NCI-H2107 treated with DMSO at 0.1 percent for 48 hours (cell line): Measurements from ENCODE around the gene SLC16A4.
"Not testable (repeated sequence)": the region's sequence is repeated elsewhere in the genome, so short reads cannot be mapped to it uniquely, and the experiment has no call there.

Experiments used
- DNase-seq: peaks from one replicate; lab custom pipeline; 2025; ENCODE audit not compliant: unreplicated experiment; lab: John Stamatoyannopoulos, UW

Gene SLC16A4

DNA sequence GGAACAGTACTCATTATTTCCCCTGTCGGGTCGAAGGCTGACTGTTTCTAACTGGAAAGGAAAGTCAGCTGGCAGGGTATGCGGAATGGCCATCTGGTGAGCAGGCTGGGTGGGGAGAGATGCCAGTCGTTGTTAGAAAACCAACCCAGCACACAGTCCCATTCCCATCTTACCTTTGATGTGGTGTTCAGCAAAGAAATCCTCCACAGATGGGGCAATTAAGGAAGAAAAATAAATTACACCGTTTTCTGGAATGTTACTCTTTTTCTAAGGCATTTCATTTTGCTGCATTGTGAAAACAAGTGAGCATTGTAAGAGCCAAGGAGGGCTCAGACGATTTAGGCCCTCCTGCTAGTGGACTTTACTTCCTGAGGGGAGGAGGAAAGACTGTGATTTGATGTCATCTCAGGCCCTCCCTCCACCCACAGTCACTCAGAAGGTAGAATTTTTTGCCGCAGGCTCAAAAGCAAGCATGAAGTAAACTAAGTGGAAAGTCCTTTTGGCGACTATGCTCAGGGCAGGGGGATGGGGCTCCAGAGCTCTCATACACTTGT, at the start of gene SLC16A4:
Gene SLC16A4, minus strand, starts transcription at position 335 of the 554 bp plus-strand sequence. CDS start 1,703 bp downstream, outside the sequence.
- no peak for DNase-seq

DNA sequence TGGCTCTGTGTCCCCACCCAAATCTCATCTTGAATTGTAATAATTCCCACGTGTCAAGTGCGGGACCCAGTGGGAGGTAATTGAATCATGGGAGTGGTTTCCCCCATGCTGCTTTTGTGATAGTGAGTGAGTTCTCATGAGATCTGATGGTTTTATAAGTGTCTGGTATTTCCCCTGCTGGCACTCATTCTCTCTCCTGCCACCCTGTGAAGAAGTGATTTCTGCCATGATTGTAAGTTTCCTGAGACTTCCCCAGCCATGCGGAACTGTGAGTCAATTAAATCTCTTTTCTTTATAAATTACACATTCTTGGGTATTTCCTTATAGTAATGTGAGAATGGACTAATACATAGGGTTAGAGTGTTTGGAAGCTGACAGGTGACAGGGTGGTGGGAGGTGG, 49.0 kb upstream of the SLC16A4 start:
- not testable (repeated sequence) for DNase-seq

DNA sequence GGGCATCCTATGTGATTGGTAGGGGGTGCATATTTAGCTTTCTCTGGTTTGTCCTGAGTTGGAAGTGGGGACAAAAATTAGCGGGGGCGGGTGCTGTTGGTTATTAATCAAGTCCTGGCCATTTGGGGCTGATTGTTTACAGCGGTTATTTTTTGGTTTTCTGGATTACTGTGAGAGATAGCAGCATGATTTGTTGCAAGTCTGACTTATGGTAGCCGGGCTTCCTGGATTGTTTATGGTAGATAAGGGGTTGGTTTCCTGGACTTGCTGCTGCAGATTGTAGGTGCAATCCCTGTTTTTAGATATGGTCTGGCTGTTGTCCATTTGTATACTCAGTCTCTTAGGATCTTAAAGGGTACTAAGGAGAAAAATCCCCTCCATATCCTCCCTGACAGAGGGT, 48.1 kb upstream of the SLC16A4 start:
- DNase-seq, result no peak

DNA sequence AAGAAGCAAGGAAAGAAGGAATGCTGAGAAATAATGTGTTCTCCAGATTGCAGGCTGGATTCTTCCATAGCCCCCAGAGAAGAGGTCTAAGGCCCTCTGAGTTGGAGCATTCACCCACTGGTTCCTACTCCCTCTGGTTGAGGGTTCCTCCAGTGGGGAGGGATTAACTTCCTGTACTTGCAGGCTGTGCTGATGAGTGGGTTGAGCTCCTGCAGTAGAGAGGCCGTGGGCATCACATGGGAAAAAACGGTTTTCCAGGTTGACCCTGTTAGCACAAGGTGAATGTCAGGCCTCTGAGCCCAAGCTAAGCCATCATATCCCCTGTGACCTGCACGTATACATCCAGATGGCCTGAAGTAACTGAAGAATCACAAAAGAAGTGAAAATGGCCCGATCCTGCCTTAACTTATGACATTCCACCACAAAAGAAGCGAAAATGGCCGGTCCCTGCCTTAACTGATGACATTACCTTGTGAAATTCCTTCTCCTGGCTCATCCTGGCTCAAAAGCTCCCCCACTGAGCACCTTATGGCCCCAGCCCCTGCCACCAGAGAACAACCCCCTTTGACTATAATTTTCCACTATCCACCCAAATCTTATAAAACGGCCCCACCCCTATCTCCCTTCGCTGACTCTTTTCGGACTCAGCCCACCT, 46.9 kb upstream of the SLC16A4 start:
- not testable (repeated sequence) for DNase-seq

DNA sequence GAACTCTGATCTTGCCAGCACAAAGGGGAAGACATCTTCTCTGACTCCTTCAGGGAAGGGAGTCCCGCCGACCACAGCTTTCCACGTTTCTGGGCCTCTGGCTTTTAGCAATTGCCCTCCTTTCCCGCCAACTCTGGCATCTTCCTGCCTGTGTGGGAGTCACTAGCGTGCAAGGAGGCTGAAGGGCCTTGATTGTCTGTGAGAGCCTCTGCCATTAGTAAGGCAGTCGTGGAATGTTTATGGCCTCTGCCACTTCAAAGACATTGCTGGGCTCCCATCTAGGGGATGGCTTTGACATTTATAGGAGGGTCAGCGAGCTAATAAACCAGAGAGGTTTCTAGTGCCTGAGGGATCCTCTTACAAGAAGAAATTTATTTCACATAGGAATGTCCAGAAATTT, 45.8 kb upstream of the SLC16A4 start:
- no peak for DNase-seq

DNA sequence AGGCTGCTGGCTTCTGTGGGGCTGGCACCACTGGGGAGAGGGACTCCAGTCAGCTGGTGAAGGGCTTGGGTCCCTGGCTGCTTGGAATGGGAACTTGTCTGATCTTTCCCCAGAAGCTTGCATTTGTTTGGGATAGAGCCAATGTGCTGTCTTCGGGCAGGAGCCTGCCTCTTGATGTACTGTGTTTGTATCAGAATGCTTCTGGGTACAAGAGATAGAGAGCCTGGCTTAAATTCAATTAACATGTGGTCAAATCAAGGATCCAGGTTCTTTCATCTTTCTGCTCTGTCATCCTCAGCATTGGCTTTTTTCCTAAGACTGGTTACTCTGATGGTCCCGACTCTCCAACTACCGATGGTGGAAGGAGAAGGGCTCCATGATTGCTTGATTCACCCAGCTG, 44.1 kb upstream of the SLC16A4 start:
- DNase-seq, result no peak

DNA sequence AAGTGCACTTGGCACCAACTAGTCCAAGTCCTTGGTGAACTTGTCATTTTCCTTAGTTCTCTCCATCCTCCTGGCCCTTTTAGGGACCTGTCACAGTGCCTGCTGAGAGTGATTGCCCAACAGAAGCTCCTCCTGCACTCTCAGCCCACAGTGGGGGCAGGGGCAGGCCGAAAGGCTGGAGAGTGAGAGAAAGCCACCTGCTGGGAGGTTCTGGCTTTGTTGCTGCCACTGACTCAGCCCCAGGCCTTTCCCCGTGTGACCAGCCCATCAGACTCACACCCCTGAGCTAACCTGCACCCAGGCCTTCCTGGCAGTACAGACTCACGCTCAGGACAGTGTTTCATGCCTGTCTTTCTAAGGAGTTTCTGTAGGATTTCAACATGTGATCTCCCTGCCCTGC, 43.0 kb upstream of the SLC16A4 start:
- no peak for DNase-seq

DNA sequence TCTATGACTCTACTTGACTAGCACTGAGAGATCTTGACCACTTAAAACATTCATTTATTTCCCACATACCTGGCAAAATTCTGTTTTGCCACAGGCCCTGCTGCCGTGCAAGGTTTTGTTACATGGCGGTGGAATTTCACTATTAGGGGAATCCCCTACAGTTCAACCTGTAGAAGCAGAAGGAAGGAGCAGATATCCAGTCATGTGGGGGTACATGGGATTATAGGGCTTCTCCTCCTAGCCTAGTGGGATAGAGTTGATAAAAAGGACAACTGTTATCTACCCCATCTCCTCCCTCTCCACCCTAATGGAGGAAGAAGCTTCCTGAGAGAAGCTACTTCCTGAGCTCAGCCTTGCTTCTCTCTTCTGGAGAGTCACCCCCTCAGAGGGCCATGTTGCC, 42.4 kb upstream of the SLC16A4 start:
- no peak for DNase-seq

DNA sequence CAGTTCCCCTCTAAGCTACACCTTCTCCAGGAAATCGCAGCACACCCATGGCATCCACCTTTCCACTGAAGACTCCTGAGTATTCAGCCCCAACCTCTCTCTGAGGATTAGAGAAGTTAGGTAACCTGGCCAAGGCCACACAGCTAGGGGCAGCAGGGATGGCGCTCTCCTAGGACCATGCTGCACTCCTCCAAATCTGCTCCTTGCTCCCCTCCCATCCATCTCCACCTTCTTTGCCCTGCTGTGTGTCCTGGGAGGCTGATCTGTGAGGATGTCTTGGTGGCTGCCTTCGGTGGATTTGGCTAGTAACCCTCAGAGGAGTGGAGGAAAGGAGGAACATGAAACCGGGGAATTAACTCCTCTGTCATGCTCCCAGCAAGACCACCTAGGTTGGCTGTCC, 40.1 kb upstream of the SLC16A4 start:
- no peak for DNase-seq

DNA sequence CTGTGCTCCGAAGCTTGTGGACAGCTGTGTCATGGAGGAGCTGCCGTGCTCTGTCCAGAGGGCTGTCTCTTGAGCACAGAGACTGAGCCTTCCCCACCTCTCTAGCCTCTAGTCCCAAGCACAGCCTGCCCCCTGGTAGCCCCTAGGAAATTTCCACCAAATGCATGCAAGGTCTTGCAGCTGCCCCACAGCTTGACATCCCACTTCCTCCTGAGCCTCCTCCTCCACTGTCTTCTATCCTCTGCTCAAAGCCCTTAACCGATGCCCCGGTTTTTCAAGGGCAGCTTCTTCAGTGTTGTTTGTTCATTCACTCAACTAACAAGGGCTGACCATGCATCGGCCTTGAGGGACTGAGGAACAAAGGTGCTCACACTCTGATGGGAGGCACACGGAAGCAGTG, 39.5 kb upstream of the SLC16A4 start:
- no peak for DNase-seq

DNA sequence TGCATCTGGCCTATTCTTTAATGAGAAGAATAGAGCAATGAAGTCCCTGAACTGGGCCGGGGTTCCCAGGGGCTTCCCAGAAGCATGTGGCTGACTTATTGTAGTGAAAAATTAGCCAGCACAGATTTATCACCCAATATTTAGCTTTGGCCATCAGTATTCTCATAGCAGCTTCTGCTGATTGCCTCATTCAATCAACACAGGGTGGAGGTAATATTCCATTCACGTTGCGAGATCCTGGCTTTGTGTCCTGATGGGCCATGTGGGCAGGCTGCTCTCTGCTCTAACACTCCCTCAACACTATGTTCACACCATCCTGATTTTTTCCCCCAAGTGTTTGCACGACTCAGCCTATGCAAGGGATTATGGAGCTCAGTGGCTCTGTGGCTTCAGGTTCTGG, 38.1 kb upstream of the SLC16A4 start:
- no peak for DNase-seq

DNA sequence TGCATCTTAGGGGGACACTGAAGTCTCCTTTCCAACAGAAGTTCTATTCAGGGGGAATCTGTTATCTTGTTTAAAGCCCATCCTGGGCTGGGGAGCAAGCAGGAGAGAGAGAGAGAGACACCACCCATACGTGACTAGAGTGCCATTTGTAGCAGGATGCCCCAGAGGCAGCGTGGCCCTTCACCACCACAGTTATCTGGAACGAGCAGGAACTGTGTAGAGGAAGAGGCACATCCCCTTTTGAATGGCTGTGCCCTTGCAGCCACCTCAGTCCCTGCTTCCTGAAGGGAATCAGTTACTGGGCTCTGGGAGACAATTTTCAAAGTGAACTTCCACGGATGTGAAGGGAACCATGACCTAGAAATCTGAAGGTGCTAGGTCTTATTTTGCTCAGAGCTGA, 36.0 kb upstream of the SLC16A4 start:
- no peak for DNase-seq

DNA sequence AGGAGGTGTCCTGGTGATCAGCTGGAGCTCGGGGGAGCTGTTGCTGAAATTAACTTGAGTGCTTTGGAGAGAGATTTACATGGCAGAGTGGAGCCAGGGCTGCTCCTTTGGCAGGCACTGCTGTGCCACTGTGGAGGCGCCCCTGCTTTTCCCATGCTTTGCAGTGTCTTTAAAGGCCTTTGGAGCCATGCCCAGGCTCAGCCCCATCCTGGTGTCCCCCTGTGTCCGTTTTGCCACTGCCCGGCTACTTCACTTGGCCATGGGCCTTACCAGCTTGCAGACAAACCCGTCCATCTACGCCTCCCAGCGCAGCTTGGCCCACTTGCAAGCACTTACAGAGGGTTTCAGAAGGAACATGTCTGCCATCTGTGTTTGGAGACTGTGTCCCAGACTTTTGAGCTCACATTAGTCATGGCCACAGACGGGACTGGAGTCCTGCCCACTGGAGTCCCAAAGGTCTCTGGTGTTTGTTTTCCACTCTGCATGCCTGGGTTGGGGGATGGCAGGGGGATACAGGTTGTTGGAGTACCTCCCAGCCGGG, 34.9 kb upstream of the SLC16A4 start:
- DNase-seq, result no peak

DNA sequence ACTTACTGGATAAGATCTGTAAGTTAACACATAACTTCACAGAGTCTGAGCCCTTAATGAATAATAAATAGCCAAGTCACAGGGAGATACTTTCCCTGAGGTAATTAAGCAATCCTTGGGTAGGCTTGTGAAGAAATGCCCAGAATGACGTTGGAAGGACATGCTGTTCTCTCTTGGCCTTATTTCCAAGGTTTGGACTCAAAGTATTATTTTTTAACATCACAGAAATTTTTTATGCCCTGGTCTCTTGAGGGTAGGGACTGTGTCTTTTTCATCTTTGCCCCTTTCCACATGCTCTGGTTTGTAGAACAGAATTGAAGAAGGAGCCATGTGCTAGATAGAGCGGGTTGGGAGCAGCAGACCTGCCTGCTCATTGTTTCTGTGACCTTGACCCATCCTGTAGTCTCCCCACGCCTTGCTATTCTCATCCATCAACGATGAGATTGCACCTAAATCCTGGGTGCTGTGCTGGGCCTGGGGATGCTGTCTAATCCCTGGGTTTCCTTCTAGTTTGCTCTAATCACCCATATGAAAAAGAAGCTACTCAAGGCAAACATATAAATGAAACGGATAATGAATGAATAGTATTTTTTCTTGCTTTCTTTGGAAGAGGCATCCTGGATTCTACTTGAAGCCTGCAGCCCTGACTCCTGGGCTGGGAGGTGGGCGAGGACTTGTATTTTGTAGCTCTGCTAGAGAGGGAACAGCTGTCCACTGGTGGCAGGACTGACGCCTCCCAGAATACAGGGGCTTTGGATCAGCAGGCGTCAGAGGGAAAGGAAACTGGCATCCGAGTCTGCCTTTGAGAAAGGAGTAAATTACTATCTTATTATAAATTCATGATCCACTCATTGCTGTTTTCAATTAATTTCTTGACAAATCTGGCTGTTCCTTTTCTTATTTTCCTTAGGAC, 34.1 kb upstream of the SLC16A4 start:
- no peak for DNase-seq

DNA sequence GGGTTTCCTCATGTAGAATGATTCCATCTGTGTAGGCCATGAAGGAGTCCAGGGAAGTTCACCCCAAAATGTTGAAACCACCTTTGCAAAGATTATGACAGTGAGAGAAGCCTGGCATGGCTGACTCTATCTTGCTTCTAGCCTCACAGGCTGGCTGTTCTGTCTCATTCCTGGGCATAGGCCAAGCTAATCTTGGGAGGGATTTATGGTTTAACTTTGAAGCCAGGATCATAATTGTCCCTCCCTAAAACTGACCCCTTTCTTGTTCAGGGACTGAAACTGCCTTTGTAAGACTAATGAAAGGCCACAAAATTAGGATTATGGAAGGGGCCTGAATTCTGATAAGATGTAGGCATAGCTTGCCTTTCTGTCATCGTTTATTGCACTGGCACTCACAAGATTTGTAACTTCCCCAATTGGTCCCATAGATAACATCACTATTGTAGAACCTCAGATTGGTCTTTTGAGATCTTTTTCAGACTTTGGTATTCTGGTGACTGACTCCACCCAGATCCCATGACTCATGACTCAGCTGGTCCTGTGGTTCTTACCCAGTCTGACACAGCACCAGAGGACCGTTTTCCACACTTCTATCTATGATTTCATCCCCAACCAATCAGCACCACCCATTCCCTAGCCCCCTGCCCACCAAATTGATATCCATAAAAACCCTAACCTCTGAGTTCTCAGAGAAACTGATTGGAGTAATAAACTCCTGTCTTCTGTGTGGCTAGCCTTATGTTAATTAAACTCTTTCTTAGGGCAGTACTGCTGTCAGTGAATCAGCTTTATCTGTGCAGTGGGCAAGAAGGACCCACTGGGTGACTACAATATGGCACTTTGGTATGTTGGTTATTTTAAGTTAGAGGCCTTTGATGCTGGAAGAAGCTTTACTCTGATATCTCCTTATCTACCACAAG, 30.3 kb upstream of the SLC16A4 start:
- no peak for DNase-seq

DNA sequence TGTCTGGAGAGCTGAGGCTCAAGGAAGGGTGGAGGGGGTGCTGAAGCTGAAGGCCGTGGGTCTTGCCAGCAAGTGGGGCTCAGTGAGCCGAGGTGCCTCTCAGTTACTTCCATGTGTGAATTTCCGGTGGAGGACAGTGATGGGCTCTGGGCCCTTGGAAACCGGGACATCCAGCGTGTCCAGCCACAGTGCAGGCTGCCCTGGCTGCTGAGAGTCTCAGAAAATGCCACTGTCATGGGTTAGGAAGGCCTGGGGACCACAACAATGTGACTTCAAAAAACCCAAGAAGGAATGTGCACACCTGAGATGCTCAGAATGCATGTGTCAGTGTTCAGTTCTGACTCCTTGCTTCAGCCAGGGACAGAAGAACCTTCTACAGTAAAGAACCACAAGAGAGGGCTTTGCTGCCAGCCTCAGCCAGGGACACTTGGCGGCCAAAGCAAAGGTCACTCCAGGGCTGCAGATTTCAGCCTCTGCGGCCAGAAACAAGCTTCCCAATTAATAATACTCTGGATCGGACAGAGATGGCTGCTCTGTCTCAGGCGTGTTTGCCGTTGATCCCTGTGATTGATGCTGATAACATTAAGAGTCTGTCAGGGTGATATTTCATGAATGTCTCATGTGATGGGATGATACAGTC, 29.3 kb upstream of the SLC16A4 start:
- no peak for DNase-seq

DNA sequence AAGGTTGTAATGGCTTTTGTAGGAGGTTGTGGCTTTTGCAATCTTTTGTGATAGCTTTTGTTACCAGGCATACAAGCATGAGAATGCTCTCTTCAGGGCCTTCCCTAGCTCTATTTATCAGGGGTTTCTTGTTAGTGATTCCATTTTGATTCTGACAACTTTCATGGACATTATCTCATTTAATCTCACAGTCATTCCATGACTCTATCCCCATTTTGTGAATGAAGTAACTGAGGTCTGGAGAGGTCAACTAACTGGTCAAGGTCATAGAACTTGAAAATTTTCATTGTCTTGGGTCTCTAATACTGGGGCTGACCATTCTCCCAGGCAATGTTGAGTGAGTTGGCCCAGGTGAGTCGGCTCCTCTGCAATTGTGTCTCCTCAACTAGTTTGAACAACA, 27.9 kb upstream of the SLC16A4 start:
- DNase-seq, result no peak

DNA sequence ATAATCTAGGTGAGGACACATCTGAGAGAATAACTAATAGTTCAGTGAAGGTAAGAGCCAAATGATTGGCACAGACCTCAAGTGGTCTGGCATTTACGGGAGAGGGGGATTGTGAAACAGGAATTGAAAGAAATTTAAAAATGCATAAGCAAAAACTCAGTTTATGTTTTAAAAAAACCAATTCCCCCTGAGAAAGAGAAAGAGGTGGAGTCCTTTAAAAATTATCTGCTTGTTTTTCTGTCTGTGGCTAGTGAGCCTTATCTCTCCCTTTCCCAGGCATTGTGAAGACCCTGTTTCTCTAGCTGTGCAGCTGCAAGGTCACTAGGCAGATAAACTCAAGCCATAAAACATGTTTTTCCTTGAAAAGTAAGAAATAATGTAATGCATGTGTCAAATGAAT, 22.2 kb upstream of the SLC16A4 start:
- not testable (repeated sequence) for DNase-seq

DNA sequence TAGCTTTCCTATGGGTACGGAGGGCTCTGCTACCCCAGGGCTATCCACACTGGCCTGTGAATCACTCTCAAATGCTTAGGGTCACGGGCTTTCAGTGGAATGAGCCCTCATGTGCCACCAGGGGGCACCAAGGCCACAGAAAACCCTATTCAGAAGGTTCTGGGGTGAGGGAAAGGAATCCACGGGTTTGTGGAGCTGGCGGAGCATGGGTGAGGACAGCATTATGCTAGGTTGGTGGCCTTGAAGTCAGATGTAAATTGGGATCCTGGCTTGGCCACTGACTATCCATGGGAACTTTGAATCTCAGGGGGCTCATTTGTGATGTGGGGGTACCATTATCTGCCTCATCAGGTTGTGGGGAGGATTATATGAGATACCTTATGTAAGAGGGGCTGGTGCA, 21.8 kb upstream of the SLC16A4 start:
- DNase-seq, result peak; percentile 47

DNA sequence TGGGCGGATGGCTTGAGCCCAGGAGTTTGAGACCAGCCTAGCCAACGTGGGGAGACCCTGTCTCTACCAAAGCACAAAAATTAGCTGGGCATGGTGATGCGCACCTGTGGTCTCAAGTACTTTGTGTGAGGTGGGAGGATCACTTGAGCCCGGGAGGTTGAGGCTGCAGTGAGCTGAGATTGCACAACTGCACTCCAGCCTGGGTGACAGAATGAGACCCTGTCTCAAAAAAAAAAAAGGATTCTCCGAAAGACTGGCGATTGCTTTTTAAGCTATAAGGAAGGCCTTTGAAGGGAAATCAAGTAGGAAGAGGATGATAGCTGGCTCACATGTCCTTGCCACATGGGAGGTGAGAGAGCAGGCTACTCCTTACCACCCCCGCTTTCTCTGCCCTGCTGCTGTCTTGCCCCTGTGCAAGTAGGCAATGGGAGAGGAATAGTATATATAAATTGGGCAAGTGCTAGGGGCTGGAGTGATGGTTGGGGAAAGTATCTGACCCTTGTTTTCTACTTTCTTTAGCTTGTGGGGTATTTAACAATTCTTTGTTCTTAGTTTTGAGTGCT, 20.4 kb upstream of the SLC16A4 start:
- DNase-seq, result no peak
